ENCODE results near the gene FAIM2. TPM values are rescaled to one million over a fixed set of nuclear protein-coding genes. Genes with fewer than 3 reads are reported as not detected.

The FAIM2 gene
- total and polyA plus RNA-seq, 2 donors (not counting 3 experiments of a cell fraction or from before 2014, with no cell fraction given): 0.01 TPM; not detected in 1

- CTCF ChIA-PET: interaction anchor here (0.9 to 3.5 kb wide), 9 partner anchors 10 to 127 kb away, joined by 3 to 14 read pairs (median 4); no protein-coding TSS in a partner anchor
- dilution Hi-C loops (cut with MboI; ENCODE audit: extremely low pct_ligation_motif_present, low sequenced_read_pairs): no loop called here
- no peak for FAIRE-seq
Observed at GRCh38 chr12:49942921-49943624, 39.4 kb upstream of the FAIM2 start.

More at GRCh38 chr12:49942921-49943624, 39.4 kb upstream of the FAIM2 start:
- Histone ChIP-seq H3K4me2 (ENCODE audit: insufficient read depth, low read length) (no peak overlapping the region), H3K27me3 (ENCODE audit: control insufficient read depth in 2 of 2, insufficient read depth in 2 of 2, low read length in 2 of 2) (no peaks in the 10 kb centered on the region), H3K27ac (ENCODE audit: insufficient read depth, low read depth, low read length) (no peak overlapping the region), H3K4me3 (replicated peaks in 1 of 3; ENCODE audit: insufficient read depth in 1 of 3, low read depth in 1 of 3, low read length in 3 of 3) (no peak overlapping the region), H3K9me3 (replicated peaks; ENCODE audit: control insufficient read depth, insufficient read depth, low read length) (no peaks in the 10 kb centered on the region), H4K20me1 (replicated peaks; ENCODE audit: control insufficient read depth, extremely low read depth, insufficient read depth, low read length) (no peaks in the 10 kb centered on the region), H3K79me2 (ENCODE audit: control insufficient read depth, insufficient read depth, low read length) (no peaks in the 10 kb centered on the region), H2AFZ (ENCODE audit: low read depth, low read length) (no peak overlapping the region), H3K4me1 (ENCODE audit: control insufficient read depth, extremely low read depth, insufficient read depth, low read length) (peaks cover 11% of the 10 kb centered on the region), H3K9me1 (replicated peaks; ENCODE audit: control insufficient read depth, extremely low read depth, insufficient read depth, low read length) (no peaks in the 10 kb centered on the region), H3K9ac (replicated peaks; ENCODE audit: extremely low read depth, insufficient read depth, low read length) (no peak overlapping the region), H3K36me3 (ENCODE audit: control insufficient read depth in 2 of 2, extremely low read depth in 1 of 2, insufficient read depth in 2 of 2, low read length in 2 of 2) (no peaks in the 10 kb centered on the region)
- no peak for DNase-seq (ENCODE audit: low read depth, low spot score)
- intact Hi-C loops (cut with micrococcal nuclease): no loop called here
- no TSS peak for BruUV-seq (replicated peaks)
- no peak for TF ChIP-seq POLR2A (IDR thresholded peaks at IDR 0.05; ENCODE audit: low read depth, low read length)
- TF ChIP-seq MYC (IDR thresholded peaks at IDR 0.05; ENCODE audit: low read depth, low read length): no peak
- no peak for TF ChIP-seq POLR2AphosphoS5 (IDR thresholded peaks at IDR 0.05; ENCODE audit: insufficient read depth, low read depth, low read length)
- no peak for TF ChIP-seq FOS (IDR thresholded peaks at IDR 0.05; ENCODE audit: borderline replicate concordance, insufficient read depth, low read length)
- TF ChIP-seq GATA2 (IDR thresholded peaks at IDR 0.05; ENCODE audit: insufficient read depth, insufficient read length, low read depth, low read length): no peak
- no peak for TF ChIP-seq MAX (IDR thresholded peaks at IDR 0.05; ENCODE audit: insufficient read depth, insufficient read length)
- no peak for TF ChIP-seq JUN (IDR thresholded peaks at IDR 0.05; ENCODE audit: borderline replicate concordance, insufficient read depth, insufficient read length, low read depth)
- no peak for TF ChIP-seq CTCF (IDR thresholded peaks at IDR 0.05; ENCODE audit: extremely low read depth in 1 of 2, insufficient read depth in 1 of 2, low read depth in 1 of 2, low read length in 2 of 2)
- TF ChIP-seq EZH2 (IDR thresholded peaks at IDR 0.05; ENCODE audit: borderline replicate concordance, low read depth, low read length, severe bottlenecking): no peak
- POLR2A ChIA-PET: no interaction called here
